HepG2 (cell line): Measurements from ENCODE around the gene MBLAC1. TPM values are rescaled to one million over a fixed set of nuclear protein-coding genes. Genes with fewer than 3 reads are reported as not detected.
A peak's percentile ranks its signal among the peaks of the same experiment; 100 is the strongest.

Experiments
- MTF1 ChIP-seq: sonication (generic); formaldehyde crosslinking; IDR thresholded peaks from 2 replicates; pipeline ENCODE4 v1.5.0; 2020; ENCODE audit warnings: missing genetic modification reagents
- NONO ChIP-seq, 2 experiments: fragments of 450-650 bp in 1 of 2; sonication (generic) in 1 of 2; formaldehyde crosslinking in 1 of 2; IDR thresholded peaks in 1 of 2; conservative IDR thresholded peaks in 1 of 2; 2 replicates each; pipeline versions ENCODE4 v1.6.1 to v1.8.0; 2017 to 2022; ENCODE audit warnings: mild to moderate bottlenecking in 1 of 2, missing genetic modification reagents in 1 of 2, moderate library complexity in 1 of 2
- SAP130 ChIP-seq: IDR thresholded peaks from 2 replicates; pipeline ENCODE4 v1.6.1; 2016; ENCODE audit warnings: low read depth
- SMAD1 ChIP-seq: sonication (generic); formaldehyde crosslinking; IDR thresholded peaks from 2 replicates; pipeline ENCODE4 v1.4.0; 2020; ENCODE audit warnings: missing genetic modification reagents, low read depth, mild to moderate bottlenecking, borderline replicate concordance
- SMAD3 ChIP-seq: sonication (generic); formaldehyde crosslinking; IDR thresholded peaks from 2 replicates; pipeline ENCODE4 v1.4.0; 2020; ENCODE audit warnings: missing genetic modification reagents
- SNAPC2 ChIP-seq: sonication (generic); formaldehyde crosslinking; IDR thresholded peaks from 2 replicates; pipeline ENCODE4 v1.8.1; 2022; ENCODE audit warnings: mild to moderate bottlenecking, missing genetic modification reagents
- TBX2 ChIP-seq: sonication (generic); formaldehyde crosslinking; IDR thresholded peaks from 2 replicates; pipeline ENCODE4 v1.5.0; 2020; ENCODE audit warnings: missing genetic modification reagents, mild to moderate bottlenecking, borderline replicate concordance
- ZEB1 ChIP-seq: IDR thresholded peaks from 2 replicates; pipeline ENCODE4 v1.6.1; 2012; ENCODE audit warnings: mild to moderate bottlenecking, low read depth, inconsistent platforms; ENCODE audit not compliant: insufficient replicate concordance
- ZFP1 ChIP-seq: IDR thresholded peaks from 2 replicates; pipeline ENCODE4 v1.6.1; 2016
- ZMAT3 ChIP-seq: sonication (generic); formaldehyde crosslinking; conservative IDR thresholded peaks from 2 replicates; pipeline ENCODE4 v1.7.0; 2021; ENCODE audit warnings: missing genetic modification reagents
- ZNF788 ChIP-seq: sonication (generic); formaldehyde crosslinking; IDR thresholded peaks from 2 replicates; pipeline ENCODE4 v1.5.0; 2020; ENCODE audit warnings: mild to moderate bottlenecking, missing genetic modification reagents, borderline replicate concordance
- polyA plus RNA-seq, 8 experiments: library from polyadenylated mRNA; depleted of rRNA in 3 of 8; stranded (reverse) in 7 of 8; unstranded in 1 of 8; fragments of >200 nt; fragmentation: Illumina TruSeq in 4 of 8; extraction: Trizol in 4 of 8; gene quantifications; 2 replicates each; pipeline versions ENCODE4 v1.2.1 to v1.2.3, GENCODE V29; 2011 to 2016; ENCODE audit warnings: low read depth in 4 of 8, missing spikeins in 1 of 8, mixed read lengths in 1 of 8; ENCODE audit not compliant: insufficient read depth in 1 of 8
- total RNA-seq, 5 experiments: library from RNA; depleted of rRNA; stranded (reverse); fragments of >200 nt; fragmentation: Illumina TruSeq; extraction: Trizol; gene quantifications; 2 replicates each; pipeline ENCODE4 v1.2.3, GENCODE V29; 2016; ENCODE audit warnings: low read depth in 1 of 5
- TF ChIP-seq, protein P1 (sequence below): sonication (generic); formaldehyde crosslinking; IDR thresholded peaks from 2 replicates; pipeline ENCODE4 v1.9.0; 2022; ENCODE audit warnings: missing genetic modification reagents, mild to moderate bottlenecking, borderline replicate concordance
- TF ChIP-seq, protein P2 (sequence below): sonication (generic); formaldehyde crosslinking; IDR thresholded peaks from 2 replicates; pipeline ENCODE4 v1.4.0; 2020; ENCODE audit warnings: missing genetic modification reagents, borderline replicate concordance
- TF ChIP-seq, protein P3 (sequence below), 2 experiments: sonication (generic) in 1 of 2; formaldehyde crosslinking in 1 of 2; IDR thresholded peaks; 2 replicates each; pipeline versions ENCODE4 v1.6.1 to v1.9.0; 2014 to 2022; ENCODE audit warnings: antibody characterized with exemption in 1 of 2, borderline replicate concordance in 1 of 2, inconsistent platforms in 1 of 2, low read depth in 1 of 2, missing genetic modification reagents in 1 of 2
- TF ChIP-seq, protein P4 (sequence below): sonication (generic); formaldehyde crosslinking; IDR thresholded peaks from 2 replicates; pipeline ENCODE4 v1.5.0; 2020; ENCODE audit warnings: mild to moderate bottlenecking, missing genetic modification reagents

Gene MBLAC1
- total and polyA plus RNA-seq, 2 of the 13 experiments (the other 11 are each of a cell fraction or from before 2014, with no cell fraction given) = 0.79 to 2.1 TPM

DNA sequence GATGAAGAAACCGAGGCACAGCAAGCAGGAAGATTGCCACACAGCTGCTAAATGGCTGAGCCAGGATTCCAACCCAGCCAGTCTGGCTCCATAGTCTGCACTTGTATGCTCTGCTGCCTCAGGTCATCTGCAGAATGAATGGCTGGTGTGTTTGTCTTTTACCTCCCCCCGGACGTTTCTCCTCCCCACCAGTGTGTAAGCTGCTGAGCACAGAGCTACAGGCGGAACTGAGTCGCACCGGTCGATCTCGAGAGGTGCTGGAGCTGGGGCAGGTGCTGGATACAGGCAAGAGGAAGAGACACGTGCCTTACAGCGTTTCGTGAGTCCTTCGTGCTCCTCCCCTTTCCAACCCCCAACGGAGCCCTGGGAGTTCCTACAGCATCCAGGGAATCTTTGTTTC lies 4.7 kb upstream of the MBLAC1 start (continued):
- TF ChIP-seq, protein P1, sequence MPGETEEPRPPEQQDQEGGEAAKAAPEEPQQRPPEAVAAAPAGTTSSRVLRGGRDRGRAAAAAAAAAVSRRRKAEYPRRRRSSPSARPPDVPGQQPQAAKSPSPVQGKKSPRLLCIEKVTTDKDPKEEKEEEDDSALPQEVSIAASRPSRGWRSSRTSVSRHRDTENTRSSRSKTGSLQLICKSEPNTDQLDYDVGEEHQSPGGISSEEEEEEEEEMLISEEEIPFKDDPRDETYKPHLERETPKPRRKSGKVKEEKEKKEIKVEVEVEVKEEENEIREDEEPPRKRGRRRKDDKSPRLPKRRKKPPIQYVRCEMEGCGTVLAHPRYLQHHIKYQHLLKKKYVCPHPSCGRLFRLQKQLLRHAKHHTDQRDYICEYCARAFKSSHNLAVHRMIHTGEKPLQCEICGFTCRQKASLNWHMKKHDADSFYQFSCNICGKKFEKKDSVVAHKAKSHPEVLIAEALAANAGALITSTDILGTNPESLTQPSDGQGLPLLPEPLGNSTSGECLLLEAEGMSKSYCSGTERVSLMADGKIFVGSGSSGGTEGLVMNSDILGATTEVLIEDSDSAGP (CRISPR knock-in tag) = peak; percentile 47; the same call in 1 of the 2 replicates
- TF ChIP-seq ZNF788 (CRISPR knock-in tag) (peak; percentile 79; the same call in 1 of the 2 replicates), TBX2 (CRISPR knock-in tag) (peak; percentile 60), ZMAT3 (no peak), SMAD3 (no peak; the same call in 1 of the 2 replicates), SMAD1 (CRISPR knock-in tag) (no peak), NONO (IDR thresholded peaks at IDR 0.05) (no peak), NONO (CRISPR knock-in tag; conservative IDR thresholded peaks at IDR 0.05) (peak; percentile 88), ZFP1 (CRISPR knock-in tag) (no peak), SAP130 (CRISPR knock-in tag) (peak; percentile 84), ZEB1 (no peak), MTF1 (CRISPR knock-in tag) (no peak), SNAPC2 (CRISPR knock-in tag) (no peak)
- TF ChIP-seq, protein P2, sequence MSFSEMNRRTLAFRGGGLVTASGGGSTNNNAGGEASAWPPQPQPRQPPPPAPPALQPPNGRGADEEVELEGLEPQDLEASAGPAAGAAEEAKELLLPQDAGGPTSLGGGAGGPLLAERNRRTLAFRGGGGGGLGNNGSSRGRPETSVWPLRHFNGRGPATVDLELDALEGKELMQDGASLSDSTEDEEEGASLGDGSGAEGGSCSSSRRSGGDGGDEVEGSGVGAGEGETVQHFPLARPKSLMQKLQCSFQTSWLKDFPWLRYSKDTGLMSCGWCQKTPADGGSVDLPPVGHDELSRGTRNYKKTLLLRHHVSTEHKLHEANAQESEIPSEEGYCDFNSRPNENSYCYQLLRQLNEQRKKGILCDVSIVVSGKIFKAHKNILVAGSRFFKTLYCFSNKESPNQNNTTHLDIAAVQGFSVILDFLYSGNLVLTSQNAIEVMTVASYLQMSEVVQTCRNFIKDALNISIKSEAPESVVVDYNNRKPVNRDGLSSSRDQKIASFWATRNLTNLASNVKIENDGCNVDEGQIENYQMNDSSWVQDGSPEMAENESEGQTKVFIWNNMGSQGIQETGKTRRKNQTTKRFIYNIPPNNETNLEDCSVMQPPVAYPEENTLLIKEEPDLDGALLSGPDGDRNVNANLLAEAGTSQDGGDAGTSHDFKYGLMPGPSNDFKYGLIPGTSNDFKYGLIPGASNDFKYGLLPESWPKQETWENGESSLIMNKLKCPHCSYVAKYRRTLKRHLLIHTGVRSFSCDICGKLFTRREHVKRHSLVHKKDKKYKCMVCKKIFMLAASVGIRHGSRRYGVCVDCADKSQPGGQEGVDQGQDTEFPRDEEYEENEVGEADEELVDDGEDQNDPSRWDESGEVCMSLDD (CRISPR knock-in tag) = no peak
- TF ChIP-seq, protein P3, sequence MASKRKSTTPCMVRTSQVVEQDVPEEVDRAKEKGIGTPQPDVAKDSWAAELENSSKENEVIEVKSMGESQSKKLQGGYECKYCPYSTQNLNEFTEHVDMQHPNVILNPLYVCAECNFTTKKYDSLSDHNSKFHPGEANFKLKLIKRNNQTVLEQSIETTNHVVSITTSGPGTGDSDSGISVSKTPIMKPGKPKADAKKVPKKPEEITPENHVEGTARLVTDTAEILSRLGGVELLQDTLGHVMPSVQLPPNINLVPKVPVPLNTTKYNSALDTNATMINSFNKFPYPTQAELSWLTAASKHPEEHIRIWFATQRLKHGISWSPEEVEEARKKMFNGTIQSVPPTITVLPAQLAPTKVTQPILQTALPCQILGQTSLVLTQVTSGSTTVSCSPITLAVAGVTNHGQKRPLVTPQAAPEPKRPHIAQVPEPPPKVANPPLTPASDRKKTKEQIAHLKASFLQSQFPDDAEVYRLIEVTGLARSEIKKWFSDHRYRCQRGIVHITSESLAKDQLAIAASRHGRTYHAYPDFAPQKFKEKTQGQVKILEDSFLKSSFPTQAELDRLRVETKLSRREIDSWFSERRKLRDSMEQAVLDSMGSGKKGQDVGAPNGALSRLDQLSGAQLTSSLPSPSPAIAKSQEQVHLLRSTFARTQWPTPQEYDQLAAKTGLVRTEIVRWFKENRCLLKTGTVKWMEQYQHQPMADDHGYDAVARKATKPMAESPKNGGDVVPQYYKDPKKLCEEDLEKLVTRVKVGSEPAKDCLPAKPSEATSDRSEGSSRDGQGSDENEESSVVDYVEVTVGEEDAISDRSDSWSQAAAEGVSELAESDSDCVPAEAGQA (IDR thresholded peaks at IDR 0.05; ENCODE audit: low read depth) = no peak
- TF ChIP-seq, protein P3 (CRISPR knock-in tag; IDR thresholded peaks at IDR 0.05; ENCODE audit: borderline replicate concordance) = no peak
- TF ChIP-seq, protein P4, sequence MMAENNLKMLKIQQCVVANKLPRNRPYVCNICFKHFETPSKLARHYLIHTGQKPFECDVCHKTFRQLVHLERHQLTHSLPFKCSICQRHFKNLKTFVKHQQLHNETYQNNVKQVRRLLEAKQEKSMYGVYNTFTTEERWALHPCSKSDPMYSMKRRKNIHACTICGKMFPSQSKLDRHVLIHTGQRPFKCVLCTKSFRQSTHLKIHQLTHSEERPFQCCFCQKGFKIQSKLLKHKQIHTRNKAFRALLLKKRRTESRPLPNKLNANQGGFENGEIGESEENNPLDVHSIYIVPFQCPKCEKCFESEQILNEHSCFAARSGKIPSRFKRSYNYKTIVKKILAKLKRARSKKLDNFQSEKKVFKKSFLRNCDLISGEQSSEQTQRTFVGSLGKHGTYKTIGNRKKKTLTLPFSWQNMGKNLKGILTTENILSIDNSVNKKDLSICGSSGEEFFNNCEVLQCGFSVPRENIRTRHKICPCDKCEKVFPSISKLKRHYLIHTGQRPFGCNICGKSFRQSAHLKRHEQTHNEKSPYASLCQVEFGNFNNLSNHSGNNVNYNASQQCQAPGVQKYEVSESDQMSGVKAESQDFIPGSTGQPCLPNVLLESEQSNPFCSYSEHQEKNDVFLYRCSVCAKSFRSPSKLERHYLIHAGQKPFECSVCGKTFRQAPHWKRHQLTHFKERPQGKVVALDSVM (CRISPR knock-in tag) = 0 out of 2 replicates have a peak, but pooled peaks have one; percentile 13
